NCI-H2107 treated with DMSO at 0.1 percent for 48 hours (cell line): ENCODE data around the gene GRM7.

ENCODE experiments used
- DNase-seq: peaks from one replicate; lab custom pipeline; 2025; ENCODE audit not compliant: unreplicated experiment; lab: John Stamatoyannopoulos, UW

GRM7 gene

GRCh38 chr3:7637694-7638093, 776.8 kb downstream of the GRM7 start:
- no peak for DNase-seq

GRCh38 chr3:7638103-7638502, 777.2 kb downstream of the GRM7 start:
- DNase-seq = no peak

GRCh38 chr3:7640787-7641186, 779.9 kb downstream of the GRM7 start:
- DNase-seq = no peak

- DNase-seq = no peak
Measured at GRCh38 chr3:7646851-7647250, 785.9 kb downstream of the GRM7 start.

GRCh38 chr3:7650466-7650865, 789.6 kb downstream of the GRM7 start:
- DNase-seq = no peak

GRCh38 chr3:7651274-7651673, 790.4 kb downstream of the GRM7 start:
- DNase-seq = no peak

GRCh38 chr3:7657214-7658112, 796.5 kb downstream of the GRM7 start:
- DNase-seq = no peak

GRCh38 chr3:7658294-7658693, 797.4 kb downstream of the GRM7 start:
- DNase-seq = no peak

- no peak for DNase-seq
Measured at GRCh38 chr3:7659079-7659478, 798.2 kb downstream of the GRM7 start.

GRCh38 chr3:7663771-7664170, 802.9 kb downstream of the GRM7 start:
- DNase-seq = no peak

GRCh38 chr3:7667774-7668173, 806.9 kb downstream of the GRM7 start:
- no peak for DNase-seq

- DNase-seq = no peak
Measured at GRCh38 chr3:7669641-7670040, 808.7 kb downstream of the GRM7 start.

- no peak for DNase-seq
Measured at GRCh38 chr3:7678521-7678920, 817.6 kb downstream of the GRM7 start.

- no peak for DNase-seq
Measured at GRCh38 chr3:7682822-7683229, 821.9 kb downstream of the GRM7 start.

GRCh38 chr3:7683426-7683825, 822.5 kb downstream of the GRM7 start:
- no peak for DNase-seq

GRCh38 chr3:7684182-7684715, 823.3 kb downstream of the GRM7 start:
- DNase-seq = no peak

- no peak for DNase-seq
Measured at GRCh38 chr3:7687428-7688147, 826.7 kb downstream of the GRM7 start.

- no peak for DNase-seq
Measured at GRCh38 chr3:7692866-7693265, 832.0 kb downstream of the GRM7 start.

GRCh38 chr3:7693976-7694375, 833.1 kb downstream of the GRM7 start:
- no peak for DNase-seq

- no peak for DNase-seq
Measured at GRCh38 chr3:7695049-7695448, 834.1 kb downstream of the GRM7 start.

GRCh38 chr3:7696320-7696719, 835.4 kb downstream of the GRM7 start:
- no peak for DNase-seq

- no peak for DNase-seq
Measured at GRCh38 chr3:7697548-7697947, 836.6 kb downstream of the GRM7 start.
